K562 (cell line): ENCODE data around the gene ZNF276. TPM values are rescaled to one million over a fixed set of nuclear protein-coding genes. Genes with fewer than 3 reads are reported as not detected.

Experiments
- FOXK1 ChIP-seq: sonication (generic); formaldehyde crosslinking; IDR thresholded peaks from 2 replicates; pipeline ENCODE4 v1.8.0; 2022; ENCODE audit warnings: missing genetic modification reagents, mild to moderate bottlenecking, borderline replicate concordance
- HIVEP1 ChIP-seq: fragments of 250-450 bp; sonication (Bioruptor Pico); IDR thresholded peaks from 2 replicates; pipeline ENCODE4 v1.4.0; 2020; ENCODE audit warnings: mild to moderate bottlenecking
- MAX ChIP-seq: sonication (generic); formaldehyde crosslinking; IDR thresholded peaks from 2 replicates; pipeline ENCODE4 v1.9.0; 2022; ENCODE audit warnings: mild to moderate bottlenecking, missing genetic modification reagents
- MAZ ChIP-seq, 2 experiments: fragments of 450-650 bp in 1 of 2; sonication (generic) in 1 of 2; formaldehyde crosslinking; IDR thresholded peaks in 1 of 2; conservative IDR thresholded peaks in 1 of 2; 2 replicates each; pipeline versions ENCODE4 v1.4.0 to v1.5.0; 2020; ENCODE audit warnings: mild to moderate bottlenecking in 1 of 2, missing genetic modification reagents in 1 of 2
- MBD2 ChIP-seq: sonication (generic); IDR thresholded peaks from 2 replicates; pipeline ENCODE4 v1.6.1; 2016; ENCODE audit warnings: low read depth, borderline replicate concordance
- MTF1 ChIP-seq: fragments of 250-450 bp; sonication (Bioruptor Pico); IDR thresholded peaks from 2 replicates; pipeline ENCODE4 v1.9.0; 2021; ENCODE audit warnings: moderate library complexity, mild to moderate bottlenecking, inconsistent platforms, borderline replicate concordance
- MXI1 ChIP-seq: IDR thresholded peaks from 2 replicates; pipeline ENCODE4 v1.6.1; 2011; ENCODE audit warnings: low read depth, mild to moderate bottlenecking, improper control_type of control experiment, low read length
- POLR2A ChIP-seq: fragments of 450-650 bp; conservative IDR thresholded peaks from 2 replicates; pipeline ENCODE4 v1.6.1; 2016
- POLR2AphosphoS5 ChIP-seq: IDR thresholded peaks from 2 replicates; pipeline ENCODE4 v1.6.1; 2011; ENCODE audit warnings: mild to moderate bottlenecking, low read depth, low read length, moderate library complexity; ENCODE audit not compliant: control insufficient read depth, insufficient read depth
- RB1 ChIP-seq: fragments of 450-650 bp; IDR thresholded peaks from 2 replicates; pipeline ENCODE4 v1.6.1; 2017; ENCODE audit warnings: low read depth, mild to moderate bottlenecking
- RBBP5 ChIP-seq: fragments of 200-600 bp; sonication (generic); IDR thresholded peaks from 2 replicates; pipeline ENCODE4 v1.6.1; 2012; ENCODE audit warnings: borderline replicate concordance, mild to moderate bottlenecking, low read length, control low read depth, inconsistent platforms; ENCODE audit not compliant: insufficient read depth, poor library complexity, severe bottlenecking
- ZNF184 ChIP-seq: sonication (generic); formaldehyde crosslinking; IDR thresholded peaks from 2 replicates; pipeline ENCODE4 v1.5.0; 2020; ENCODE audit warnings: missing genetic modification reagents
- polyA plus RNA-seq, 8 experiments: library from polyadenylated mRNA; depleted of rRNA in 4 of 8; stranded (reverse) in 5 of 8; unstranded in 3 of 8; fragments of >200 nt; fragmentation: Nextera tagmentation in 2 of 8; fragmentation: Illumina TruSeq in 1 of 8; extraction: Ambion mirVana in 2 of 8; extraction: Trizol in 1 of 8; gene quantifications; 2 replicates each; pipeline versions ENCODE4 v1.2.1 to v1.2.3, GENCODE V29; 2011 to 2014; ENCODE audit warnings: inconsistent platforms in 1 of 8, missing spikeins in 1 of 8
- total RNA-seq, 7 experiments: library from RNA; depleted of rRNA in 6 of 7; stranded (reverse); fragments of >200 nt in 6 of 7; fragmentation: Illumina TruSeq in 2 of 7; extraction: Trizol in 2 of 7; gene quantifications; 2 replicates each; pipeline versions ENCODE4 v1.2.1 to v1.2.3, GENCODE V29; 2011 to 2021; ENCODE audit warnings: low replicate concordance in 1 of 7
- TF ChIP-seq, protein P1 (sequence below): fragments of 450-650 bp; IDR thresholded peaks from 2 replicates; pipeline ENCODE4 v1.6.1; 2016; ENCODE audit warnings: mild to moderate bottlenecking, moderate library complexity
- TF ChIP-seq, protein P2 (sequence below): fragments of 450-650 bp; IDR thresholded peaks from 2 replicates; pipeline ENCODE4 v1.6.1; 2016; ENCODE audit warnings: borderline replicate concordance

The ZNF276 gene
- total and polyA plus RNA-seq, 9 of the 15 experiments (the other 6 are each of a cell fraction or from before 2014, with no cell fraction given) = 0.49 to 43.9 (median 15.8) TPM

- TF ChIP-seq, protein P1, sequence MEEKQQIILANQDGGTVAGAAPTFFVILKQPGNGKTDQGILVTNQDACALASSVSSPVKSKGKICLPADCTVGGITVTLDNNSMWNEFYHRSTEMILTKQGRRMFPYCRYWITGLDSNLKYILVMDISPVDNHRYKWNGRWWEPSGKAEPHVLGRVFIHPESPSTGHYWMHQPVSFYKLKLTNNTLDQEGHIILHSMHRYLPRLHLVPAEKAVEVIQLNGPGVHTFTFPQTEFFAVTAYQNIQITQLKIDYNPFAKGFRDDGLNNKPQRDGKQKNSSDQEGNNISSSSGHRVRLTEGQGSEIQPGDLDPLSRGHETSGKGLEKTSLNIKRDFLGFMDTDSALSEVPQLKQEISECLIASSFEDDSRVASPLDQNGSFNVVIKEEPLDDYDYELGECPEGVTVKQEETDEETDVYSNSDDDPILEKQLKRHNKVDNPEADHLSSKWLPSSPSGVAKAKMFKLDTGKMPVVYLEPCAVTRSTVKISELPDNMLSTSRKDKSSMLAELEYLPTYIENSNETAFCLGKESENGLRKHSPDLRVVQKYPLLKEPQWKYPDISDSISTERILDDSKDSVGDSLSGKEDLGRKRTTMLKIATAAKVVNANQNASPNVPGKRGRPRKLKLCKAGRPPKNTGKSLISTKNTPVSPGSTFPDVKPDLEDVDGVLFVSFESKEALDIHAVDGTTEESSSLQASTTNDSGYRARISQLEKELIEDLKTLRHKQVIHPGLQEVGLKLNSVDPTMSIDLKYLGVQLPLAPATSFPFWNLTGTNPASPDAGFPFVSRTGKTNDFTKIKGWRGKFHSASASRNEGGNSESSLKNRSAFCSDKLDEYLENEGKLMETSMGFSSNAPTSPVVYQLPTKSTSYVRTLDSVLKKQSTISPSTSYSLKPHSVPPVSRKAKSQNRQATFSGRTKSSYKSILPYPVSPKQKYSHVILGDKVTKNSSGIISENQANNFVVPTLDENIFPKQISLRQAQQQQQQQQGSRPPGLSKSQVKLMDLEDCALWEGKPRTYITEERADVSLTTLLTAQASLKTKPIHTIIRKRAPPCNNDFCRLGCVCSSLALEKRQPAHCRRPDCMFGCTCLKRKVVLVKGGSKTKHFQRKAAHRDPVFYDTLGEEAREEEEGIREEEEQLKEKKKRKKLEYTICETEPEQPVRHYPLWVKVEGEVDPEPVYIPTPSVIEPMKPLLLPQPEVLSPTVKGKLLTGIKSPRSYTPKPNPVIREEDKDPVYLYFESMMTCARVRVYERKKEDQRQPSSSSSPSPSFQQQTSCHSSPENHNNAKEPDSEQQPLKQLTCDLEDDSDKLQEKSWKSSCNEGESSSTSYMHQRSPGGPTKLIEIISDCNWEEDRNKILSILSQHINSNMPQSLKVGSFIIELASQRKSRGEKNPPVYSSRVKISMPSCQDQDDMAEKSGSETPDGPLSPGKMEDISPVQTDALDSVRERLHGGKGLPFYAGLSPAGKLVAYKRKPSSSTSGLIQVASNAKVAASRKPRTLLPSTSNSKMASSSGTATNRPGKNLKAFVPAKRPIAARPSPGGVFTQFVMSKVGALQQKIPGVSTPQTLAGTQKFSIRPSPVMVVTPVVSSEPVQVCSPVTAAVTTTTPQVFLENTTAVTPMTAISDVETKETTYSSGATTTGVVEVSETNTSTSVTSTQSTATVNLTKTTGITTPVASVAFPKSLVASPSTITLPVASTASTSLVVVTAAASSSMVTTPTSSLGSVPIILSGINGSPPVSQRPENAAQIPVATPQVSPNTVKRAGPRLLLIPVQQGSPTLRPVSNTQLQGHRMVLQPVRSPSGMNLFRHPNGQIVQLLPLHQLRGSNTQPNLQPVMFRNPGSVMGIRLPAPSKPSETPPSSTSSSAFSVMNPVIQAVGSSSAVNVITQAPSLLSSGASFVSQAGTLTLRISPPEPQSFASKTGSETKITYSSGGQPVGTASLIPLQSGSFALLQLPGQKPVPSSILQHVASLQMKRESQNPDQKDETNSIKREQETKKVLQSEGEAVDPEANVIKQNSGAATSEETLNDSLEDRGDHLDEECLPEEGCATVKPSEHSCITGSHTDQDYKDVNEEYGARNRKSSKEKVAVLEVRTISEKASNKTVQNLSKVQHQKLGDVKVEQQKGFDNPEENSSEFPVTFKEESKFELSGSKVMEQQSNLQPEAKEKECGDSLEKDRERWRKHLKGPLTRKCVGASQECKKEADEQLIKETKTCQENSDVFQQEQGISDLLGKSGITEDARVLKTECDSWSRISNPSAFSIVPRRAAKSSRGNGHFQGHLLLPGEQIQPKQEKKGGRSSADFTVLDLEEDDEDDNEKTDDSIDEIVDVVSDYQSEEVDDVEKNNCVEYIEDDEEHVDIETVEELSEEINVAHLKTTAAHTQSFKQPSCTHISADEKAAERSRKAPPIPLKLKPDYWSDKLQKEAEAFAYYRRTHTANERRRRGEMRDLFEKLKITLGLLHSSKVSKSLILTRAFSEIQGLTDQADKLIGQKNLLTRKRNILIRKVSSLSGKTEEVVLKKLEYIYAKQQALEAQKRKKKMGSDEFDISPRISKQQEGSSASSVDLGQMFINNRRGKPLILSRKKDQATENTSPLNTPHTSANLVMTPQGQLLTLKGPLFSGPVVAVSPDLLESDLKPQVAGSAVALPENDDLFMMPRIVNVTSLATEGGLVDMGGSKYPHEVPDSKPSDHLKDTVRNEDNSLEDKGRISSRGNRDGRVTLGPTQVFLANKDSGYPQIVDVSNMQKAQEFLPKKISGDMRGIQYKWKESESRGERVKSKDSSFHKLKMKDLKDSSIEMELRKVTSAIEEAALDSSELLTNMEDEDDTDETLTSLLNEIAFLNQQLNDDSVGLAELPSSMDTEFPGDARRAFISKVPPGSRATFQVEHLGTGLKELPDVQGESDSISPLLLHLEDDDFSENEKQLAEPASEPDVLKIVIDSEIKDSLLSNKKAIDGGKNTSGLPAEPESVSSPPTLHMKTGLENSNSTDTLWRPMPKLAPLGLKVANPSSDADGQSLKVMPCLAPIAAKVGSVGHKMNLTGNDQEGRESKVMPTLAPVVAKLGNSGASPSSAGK = peak; percentile 48; the same call in 1 of the 2 replicates
- TF ChIP-seq POLR2A = peak; percentile 94
- no peak for TF ChIP-seq RBBP5
- peak; percentile 95 for TF ChIP-seq MAX
- TF ChIP-seq RB1 = peak; percentile 56
- 0 out of 2 replicates have a peak, but pooled peaks have one; percentile 10 for TF ChIP-seq HIVEP1 (CRISPR knock-in tag)
- no peak for TF ChIP-seq ZNF184 (CRISPR knock-in tag)
- TF ChIP-seq MAZ (CRISPR knock-in tag; conservative IDR thresholded peaks at IDR 0.05 in 1 of 2, IDR thresholded peaks at IDR 0.05 in 1 of 2) = peak; percentile 48 to 60; a peak in 3 of 4 replicates
- peak; percentile 84 for TF ChIP-seq POLR2AphosphoS5
- TF ChIP-seq MBD2 = peak; percentile 56; the same call in 1 of the 2 replicates
- peak; percentile 63; the same call in 1 of the 2 replicates for TF ChIP-seq FOXK1
- TF ChIP-seq, protein P2, sequence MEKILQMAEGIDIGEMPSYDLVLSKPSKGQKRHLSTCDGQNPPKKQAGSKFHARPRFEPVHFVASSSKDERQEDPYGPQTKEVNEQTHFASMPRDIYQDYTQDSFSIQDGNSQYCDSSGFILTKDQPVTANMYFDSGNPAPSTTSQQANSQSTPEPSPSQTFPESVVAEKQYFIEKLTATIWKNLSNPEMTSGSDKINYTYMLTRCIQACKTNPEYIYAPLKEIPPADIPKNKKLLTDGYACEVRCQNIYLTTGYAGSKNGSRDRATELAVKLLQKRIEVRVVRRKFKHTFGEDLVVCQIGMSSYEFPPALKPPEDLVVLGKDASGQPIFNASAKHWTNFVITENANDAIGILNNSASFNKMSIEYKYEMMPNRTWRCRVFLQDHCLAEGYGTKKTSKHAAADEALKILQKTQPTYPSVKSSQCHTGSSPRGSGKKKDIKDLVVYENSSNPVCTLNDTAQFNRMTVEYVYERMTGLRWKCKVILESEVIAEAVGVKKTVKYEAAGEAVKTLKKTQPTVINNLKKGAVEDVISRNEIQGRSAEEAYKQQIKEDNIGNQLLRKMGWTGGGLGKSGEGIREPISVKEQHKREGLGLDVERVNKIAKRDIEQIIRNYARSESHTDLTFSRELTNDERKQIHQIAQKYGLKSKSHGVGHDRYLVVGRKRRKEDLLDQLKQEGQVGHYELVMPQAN = peak; percentile 90
- TF ChIP-seq MXI1 = peak; percentile 69; the same call in 1 of the 2 replicates
- no peak for TF ChIP-seq MTF1 (CRISPR knock-in tag)
Observed at GRCh38 chr16:89711601-89712273, 9.6 kb upstream of the ZNF276 start (continued).
